GM11168 (cell line): ENCODE data around the gene PTPN14.

ENCODE experiments used
- in situ Hi-C: fragments of 300-500 bp; cut with MboI; formaldehyde crosslinking; loops from one replicate; pipeline ENCODE4 v1.12.0; 2022; ENCODE audit warnings: low sequenced_read_pairs; ENCODE audit not compliant: unreplicated experiment

Gene PTPN14

GRCh38 chr1:214441119-214441518 lies 110.3 kb downstream of the PTPN14 start:
- in situ Hi-C loops = no loop called here

- in situ Hi-C loops = no loop called here
Measured at GRCh38 chr1:214440219-214440965, 111.0 kb downstream of the PTPN14 start.

GRCh38 chr1:214439352-214440119 lies 111.9 kb downstream of the PTPN14 start:
- in situ Hi-C loops = no loop called here

GRCh38 chr1:214438530-214438929 lies 112.9 kb downstream of the PTPN14 start:
- in situ Hi-C loops = no loop called here

- in situ Hi-C loops = no loop called here
Measured at GRCh38 chr1:214438075-214438474, 113.3 kb downstream of the PTPN14 start.

GRCh38 chr1:214435867-214436266 lies 115.5 kb downstream of the PTPN14 start:
- in situ Hi-C loops = no loop called here

GRCh38 chr1:214432245-214432644 lies 119.2 kb downstream of the PTPN14 start:
- in situ Hi-C loops = no loop called here

- in situ Hi-C loops = no loop called here
Measured at GRCh38 chr1:214429951-214430770, 121.2 kb downstream of the PTPN14 start.

- in situ Hi-C loops = no loop called here
Measured at GRCh38 chr1:214427871-214428277, 123.5 kb downstream of the PTPN14 start.

- in situ Hi-C loops = no loop called here
Measured at GRCh38 chr1:214426426-214426812, 125.0 kb downstream of the PTPN14 start.

- in situ Hi-C loops = no loop called here
Measured at GRCh38 chr1:214425716-214426425, 125.5 kb downstream of the PTPN14 start.

GRCh38 chr1:214425101-214425500 lies 126.3 kb downstream of the PTPN14 start:
- in situ Hi-C loops = no loop called here

GRCh38 chr1:214423045-214423444 lies 128.4 kb downstream of the PTPN14 start:
- in situ Hi-C loops = no loop called here

GRCh38 chr1:214422137-214422671 lies 129.2 kb downstream of the PTPN14 start:
- in situ Hi-C loops = no loop called here

GRCh38 chr1:214420833-214421232 lies 130.6 kb downstream of the PTPN14 start:
- in situ Hi-C loops = no loop called here

GRCh38 chr1:214420341-214420740 lies 131.1 kb downstream of the PTPN14 start:
- in situ Hi-C loops = no loop called here

- in situ Hi-C loops = no loop called here
Measured at GRCh38 chr1:214419650-214420049, 131.8 kb downstream of the PTPN14 start.

GRCh38 chr1:214418391-214418790 lies 133.0 kb downstream of the PTPN14 start:
- in situ Hi-C loops = no loop called here

GRCh38 chr1:214417545-214418210 lies 133.7 kb downstream of the PTPN14 start:
- in situ Hi-C loops = no loop called here
